Stimulated activated memory B cell treated with anti-CD40 and anti-IgM and Interleukin-4, amounts not matched to agents 10 μg/mL and 1 μg/mL and 100 μg/mL, for 72 hours (primary cell): ENCODE measurements around the gene HSFX4.
A peak's percentile ranks its signal among the peaks of the same experiment; 100 is the strongest.
"Not testable (repeated sequence)": the region's sequence is repeated elsewhere in the genome, so short reads cannot be mapped to it uniquely, and the experiment has no call there.

Experiments used
- ATAC-seq: fragments of 150-1000 bp; cut with Tn5 transposase; 2 replicates; pipeline ENCODE4 v1.10.0; 2021
- H3K27ac Mint-ChIP-seq: one replicate; pipeline ENCODE4 v1.8.0; 2022; ENCODE audit warnings: mild to moderate bottlenecking, mixed read lengths
- H3K27me3 Mint-ChIP-seq: one replicate; pipeline ENCODE4 v1.8.0; 2022; ENCODE audit warnings: mixed read lengths
- H3K36me3 Mint-ChIP-seq: one replicate; pipeline ENCODE4 v1.8.0; 2022; ENCODE audit warnings: mixed read lengths
- H3K4me1 Mint-ChIP-seq: one replicate; pipeline ENCODE4 v1.8.0; 2022; ENCODE audit warnings: mixed read lengths
- H3K4me3 Mint-ChIP-seq: one replicate; pipeline ENCODE4 v1.8.0; 2022; ENCODE audit warnings: mild to moderate bottlenecking, moderate library complexity, mixed read lengths
- H3K9me3 Mint-ChIP-seq: one replicate; pipeline ENCODE4 v1.8.0; 2022; ENCODE audit warnings: mixed read lengths

HSFX4 gene

DNA sequence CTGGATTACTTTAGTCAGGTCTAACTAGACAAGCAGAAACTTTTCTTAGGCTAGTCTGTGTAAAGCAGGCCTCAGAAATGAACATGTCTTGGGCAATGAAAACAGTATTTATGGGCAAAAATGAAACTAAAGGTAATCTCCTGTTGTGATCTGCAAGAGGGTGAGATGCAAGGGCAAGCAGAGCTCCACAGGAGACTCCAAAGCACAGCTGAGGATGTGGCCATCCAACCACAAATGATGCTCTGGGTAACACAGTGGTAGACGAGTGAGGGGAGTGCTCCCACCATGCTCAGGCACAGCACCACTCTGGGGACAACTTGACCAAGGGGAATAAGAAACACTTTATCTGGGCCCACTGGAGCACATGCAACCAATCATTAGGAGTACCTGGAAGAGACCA, 738 bp upstream of the HSFX4 start:
- not testable (repeated sequence) for H3K9me3 Mint-ChIP-seq, H3K36me3 Mint-ChIP-seq, H3K4me3 Mint-ChIP-seq, H3K27ac Mint-ChIP-seq, H3K4me1 Mint-ChIP-seq, ATAC-seq, H3K27me3 Mint-ChIP-seq

DNA sequence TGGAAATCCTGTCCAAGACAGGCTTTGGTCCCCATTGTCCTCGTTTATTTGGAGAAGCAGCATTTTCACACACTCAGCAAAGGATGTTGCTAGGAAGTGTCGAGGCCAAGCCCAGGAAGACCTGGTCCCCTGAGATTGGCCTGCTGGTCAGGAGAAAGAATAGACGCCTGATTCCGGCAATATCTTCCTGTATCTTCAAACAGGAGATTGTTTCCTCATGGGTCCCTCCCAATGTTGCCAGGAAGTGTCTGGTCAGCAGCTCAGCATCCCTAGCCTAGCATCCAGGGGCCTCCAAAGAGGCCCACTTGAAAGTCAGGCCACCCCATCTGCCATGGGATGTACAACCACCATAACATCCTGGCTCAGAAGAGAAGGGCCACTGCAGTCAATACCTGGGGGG, 2.0 kb downstream of the HSFX4 start:
- not testable (repeated sequence) for H3K4me1 Mint-ChIP-seq, H3K9me3 Mint-ChIP-seq, H3K27ac Mint-ChIP-seq, ATAC-seq, H3K4me3 Mint-ChIP-seq, H3K27me3 Mint-ChIP-seq
- peaks cover 10% of the 10 kb centered on the region for H3K36me3 Mint-ChIP-seq

DNA sequence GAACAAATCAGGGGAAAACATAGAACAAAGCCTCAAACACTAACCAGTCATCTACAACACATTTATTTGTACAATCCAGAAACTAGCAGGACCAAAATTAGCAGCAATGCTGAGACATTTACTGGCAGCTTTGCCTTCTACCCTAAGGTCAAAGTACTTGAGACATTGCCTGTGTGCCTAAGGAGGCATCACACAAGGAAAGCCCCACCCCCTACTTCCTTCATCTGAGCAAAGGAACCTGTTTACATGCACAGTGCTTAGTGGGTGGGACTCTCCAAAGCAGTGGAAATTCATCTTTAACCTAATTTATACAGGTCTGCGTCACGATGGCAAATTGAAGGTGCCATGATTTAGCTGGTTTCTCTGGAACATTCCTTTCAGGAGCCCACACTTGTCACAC, 2.8 kb downstream of the HSFX4 start:
- H3K36me3 Mint-ChIP-seq, result peaks cover 10% of the 10 kb centered on the region
- not testable (repeated sequence) for ATAC-seq, H3K27me3 Mint-ChIP-seq, H3K27ac Mint-ChIP-seq, H3K4me3 Mint-ChIP-seq, H3K4me1 Mint-ChIP-seq, H3K9me3 Mint-ChIP-seq

DNA sequence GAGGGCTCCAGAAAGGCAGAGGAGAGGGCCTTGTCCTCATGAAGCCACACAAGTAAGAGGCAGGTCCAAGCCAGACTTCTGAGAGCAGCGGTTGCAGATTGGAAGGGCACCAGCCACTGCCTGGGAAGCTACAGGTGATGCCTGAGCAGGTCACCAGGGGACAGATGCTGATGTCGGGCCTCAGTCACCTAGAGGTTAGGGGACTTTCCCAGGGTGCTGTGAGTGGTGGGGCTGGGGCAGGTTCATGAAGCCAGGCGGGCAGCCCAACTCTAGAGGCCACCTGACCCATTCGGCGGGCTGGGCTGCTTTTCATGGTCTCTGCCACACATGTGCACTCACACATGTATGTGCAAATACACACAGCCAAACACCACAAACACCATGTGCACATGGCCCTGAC, 3.6 kb downstream of the HSFX4 start:
- not testable (repeated sequence) for H3K27ac Mint-ChIP-seq, H3K4me3 Mint-ChIP-seq, ATAC-seq, H3K4me1 Mint-ChIP-seq, H3K27me3 Mint-ChIP-seq, H3K9me3 Mint-ChIP-seq
- H3K36me3 Mint-ChIP-seq, result peaks cover 10% of the 10 kb centered on the region

DNA sequence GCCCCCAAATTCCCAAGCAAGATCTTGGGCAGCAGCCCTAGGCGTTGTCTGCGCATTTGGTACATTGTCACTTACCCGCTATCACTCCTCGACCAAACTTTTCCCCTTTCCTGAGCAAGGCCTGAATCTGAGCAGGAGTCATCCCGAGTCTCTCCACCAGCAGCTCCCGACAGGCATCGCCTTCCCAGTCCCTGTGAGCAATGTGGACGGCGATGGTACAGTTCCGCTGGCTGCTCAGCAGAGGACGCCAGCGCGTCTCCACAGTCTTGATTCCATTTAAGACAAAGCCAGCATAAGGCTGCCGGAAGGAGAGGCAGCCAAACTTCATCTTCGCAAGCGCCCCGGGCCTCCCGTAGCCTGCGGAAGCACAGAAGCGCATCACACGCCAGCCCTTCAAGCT, 4.2 kb downstream of the HSFX4 start:
- H3K27ac Mint-ChIP-seq, H3K27me3 Mint-ChIP-seq, H3K9me3 Mint-ChIP-seq, H3K4me3 Mint-ChIP-seq, H3K4me1 Mint-ChIP-seq, ATAC-seq: not testable (repeated sequence)
- H3K36me3 Mint-ChIP-seq, result peaks cover 10% of the 10 kb centered on the region

DNA sequence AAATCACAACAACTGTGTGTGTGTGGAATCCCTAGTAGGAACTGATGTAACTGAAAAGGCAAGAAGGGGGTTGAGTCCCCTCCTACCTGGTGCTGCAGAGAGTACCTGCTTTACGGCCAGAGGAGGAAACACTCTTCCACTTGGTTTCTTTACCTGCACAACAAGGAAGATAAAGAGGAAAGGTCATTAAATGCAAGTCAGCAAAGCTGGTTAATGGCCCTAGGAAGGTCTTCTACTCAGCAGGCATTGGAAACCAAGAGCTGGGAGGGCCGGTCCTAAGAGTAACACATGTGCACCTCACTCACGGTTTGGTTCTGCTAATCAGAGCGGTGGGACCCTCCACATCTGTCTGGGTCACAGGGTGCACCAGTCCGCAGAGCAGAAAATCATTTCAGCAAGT, 8.0 kb downstream of the HSFX4 start:
- not testable (repeated sequence) for ATAC-seq, H3K4me1 Mint-ChIP-seq, H3K27me3 Mint-ChIP-seq, H3K9me3 Mint-ChIP-seq
- peak overlapping the region; percentile 91 for H3K4me3 Mint-ChIP-seq
- H3K36me3 Mint-ChIP-seq, result peaks cover 10% of the 10 kb centered on the region
- peak overlapping the region; percentile 88 for H3K27ac Mint-ChIP-seq

DNA sequence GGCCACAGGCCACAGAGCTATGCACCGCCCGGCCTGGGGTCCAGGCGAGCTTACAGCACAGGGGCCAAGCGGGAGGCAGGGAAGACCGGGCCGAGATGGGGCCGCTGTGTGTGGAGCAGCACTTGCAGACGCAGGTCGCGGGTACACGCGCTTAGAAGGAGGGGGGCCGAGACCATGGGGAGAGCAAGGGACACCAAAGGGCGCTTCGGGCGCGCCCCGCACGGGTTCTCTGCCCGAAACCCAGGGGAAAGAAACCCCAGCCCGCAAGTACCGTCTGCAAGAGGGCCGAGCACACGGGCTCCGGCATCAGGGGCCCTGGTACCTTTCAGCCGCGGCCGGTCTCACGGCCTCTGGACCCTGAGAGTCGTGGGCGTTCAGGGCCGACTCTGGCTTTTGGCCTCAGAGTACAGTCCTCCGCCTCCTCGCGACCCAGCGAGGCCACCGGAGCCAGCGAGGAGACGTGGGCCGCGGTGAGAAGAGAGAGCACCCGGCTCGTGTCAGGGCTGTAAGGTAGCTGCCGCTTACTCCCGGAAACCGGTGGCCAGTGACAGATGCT, 8.6 kb downstream of the HSFX4 start:
- Mint-ChIP-seq H3K27ac (peak overlapping the region; percentile 88), H3K9me3 (no peaks in the 10 kb centered on the region), H3K4me3 (peak overlapping the region; percentile 91), H3K36me3 (peaks cover 10% of the 10 kb centered on the region), H3K27me3 (no peaks in the 10 kb centered on the region), H3K4me1 (peaks cover 9% of the 10 kb centered on the region)
- ATAC-seq, result no peak

DNA sequence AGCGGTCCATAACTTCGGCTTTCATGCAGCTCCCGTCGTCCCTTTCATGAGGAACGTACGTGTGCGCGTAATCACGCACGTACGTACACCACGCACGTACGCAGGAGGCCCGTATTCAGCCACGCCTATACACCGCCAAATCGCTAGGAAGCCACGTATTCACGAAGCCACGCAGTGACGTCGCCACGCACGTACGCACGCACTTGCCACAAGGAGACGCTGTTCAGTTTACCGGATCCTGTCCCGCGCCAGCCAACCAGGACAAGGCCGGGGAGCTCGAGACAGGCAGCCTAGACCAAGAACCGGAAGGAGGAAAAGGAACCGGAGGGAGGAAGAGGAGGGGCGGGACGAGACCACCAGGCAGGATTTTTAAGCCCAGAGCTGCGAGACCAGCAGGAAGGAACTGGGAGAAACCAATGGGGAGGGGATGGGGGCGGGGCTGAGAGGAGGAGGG, 9.1 kb downstream of the HSFX4 start, which contains the start of gene EOLA2:
Gene EOLA2 (minus strand): TSS at position 65 of the 454 bp plus-strand sequence. CDS start 4,617 bp downstream, outside the sequence.
- no peaks in the 10 kb centered on the region for H3K9me3 Mint-ChIP-seq
- H3K4me3 Mint-ChIP-seq, result peak within 1 kb of the TSS; percentile 91
- H3K36me3 Mint-ChIP-seq, result peaks cover 10% of the 10 kb centered on the region
- peak; percentile 84 for ATAC-seq
- H3K4me1 Mint-ChIP-seq, result peaks cover 13% of the 10 kb centered on the region
- peak within 1 kb of the TSS; percentile 88 for H3K27ac Mint-ChIP-seq
- H3K27me3 Mint-ChIP-seq, result no peaks in the 10 kb centered on the region

DNA sequence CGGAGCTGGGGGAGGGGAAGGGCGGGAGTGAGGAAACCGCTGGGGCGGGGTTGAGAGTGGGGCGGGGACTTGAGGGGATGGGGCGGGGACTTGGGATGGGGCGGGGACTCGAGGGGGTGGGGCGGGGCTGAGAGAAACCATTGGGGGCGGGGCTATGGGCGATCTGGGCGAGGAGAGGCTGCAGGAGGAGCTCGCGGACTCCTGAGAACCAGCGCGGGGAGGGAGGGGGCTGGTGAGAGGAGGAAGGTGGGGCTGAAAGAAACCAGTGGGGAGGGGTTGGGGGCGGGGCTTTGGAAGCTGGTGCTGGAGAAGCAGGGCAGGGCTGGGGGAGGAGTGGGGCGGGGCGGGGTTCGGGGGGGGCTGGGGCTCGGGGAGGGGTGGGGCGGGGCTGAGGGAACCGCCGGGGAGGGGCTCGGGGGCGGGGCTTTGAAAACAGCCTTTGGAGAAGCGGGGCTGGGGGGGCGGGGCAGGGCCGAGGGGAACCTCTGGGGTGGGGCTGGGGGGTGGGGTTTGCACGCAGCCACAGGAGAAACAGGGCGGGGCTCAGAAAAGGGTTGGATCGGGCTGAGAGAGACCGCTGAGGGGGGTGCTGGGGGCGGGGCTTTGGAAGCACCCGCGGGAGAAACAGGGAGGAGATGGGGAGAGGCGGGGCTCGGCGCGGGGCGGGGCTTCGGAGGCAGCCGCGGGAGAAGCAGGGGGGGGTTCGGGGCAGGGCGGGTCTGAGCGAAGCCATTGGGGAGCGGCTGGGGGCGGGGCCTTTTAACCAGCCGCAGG, 9.7 kb downstream of the HSFX4 start:
- H3K4me1 Mint-ChIP-seq, result peaks cover 13% of the 10 kb centered on the region
- H3K27ac Mint-ChIP-seq, result peak overlapping the region; percentile 88
- peaks cover 10% of the 10 kb centered on the region for H3K36me3 Mint-ChIP-seq
- no peaks in the 10 kb centered on the region for H3K9me3 Mint-ChIP-seq
- peak; percentile 51 for ATAC-seq
- H3K27me3 Mint-ChIP-seq, result no peaks in the 10 kb centered on the region
- H3K4me3 Mint-ChIP-seq, result peak overlapping the region; percentile 91

DNA sequence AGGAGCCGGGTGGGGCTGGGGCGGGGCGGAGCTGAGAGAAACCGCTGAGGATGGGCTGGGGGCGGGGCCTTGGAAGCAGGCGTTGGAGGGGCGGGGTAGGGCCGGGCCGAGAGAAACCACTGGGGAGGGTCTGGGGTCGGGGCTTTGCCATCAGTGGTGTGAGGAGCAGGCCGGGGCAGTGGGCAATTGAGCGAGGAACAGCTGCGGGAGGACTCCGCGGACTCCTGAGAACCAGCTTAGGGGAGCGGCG, 10.2 kb downstream of the HSFX4 start:
- peaks cover 13% of the 10 kb centered on the region for H3K4me1 Mint-ChIP-seq
- no peaks in the 10 kb centered on the region for H3K9me3 Mint-ChIP-seq
- peak overlapping the region; percentile 95 for H3K4me3 Mint-ChIP-seq
- peaks cover 10% of the 10 kb centered on the region for H3K36me3 Mint-ChIP-seq
- peak; percentile 58 for ATAC-seq
- peak overlapping the region; percentile 88 for H3K27ac Mint-ChIP-seq
- H3K27me3 Mint-ChIP-seq, result no peaks in the 10 kb centered on the region

DNA sequence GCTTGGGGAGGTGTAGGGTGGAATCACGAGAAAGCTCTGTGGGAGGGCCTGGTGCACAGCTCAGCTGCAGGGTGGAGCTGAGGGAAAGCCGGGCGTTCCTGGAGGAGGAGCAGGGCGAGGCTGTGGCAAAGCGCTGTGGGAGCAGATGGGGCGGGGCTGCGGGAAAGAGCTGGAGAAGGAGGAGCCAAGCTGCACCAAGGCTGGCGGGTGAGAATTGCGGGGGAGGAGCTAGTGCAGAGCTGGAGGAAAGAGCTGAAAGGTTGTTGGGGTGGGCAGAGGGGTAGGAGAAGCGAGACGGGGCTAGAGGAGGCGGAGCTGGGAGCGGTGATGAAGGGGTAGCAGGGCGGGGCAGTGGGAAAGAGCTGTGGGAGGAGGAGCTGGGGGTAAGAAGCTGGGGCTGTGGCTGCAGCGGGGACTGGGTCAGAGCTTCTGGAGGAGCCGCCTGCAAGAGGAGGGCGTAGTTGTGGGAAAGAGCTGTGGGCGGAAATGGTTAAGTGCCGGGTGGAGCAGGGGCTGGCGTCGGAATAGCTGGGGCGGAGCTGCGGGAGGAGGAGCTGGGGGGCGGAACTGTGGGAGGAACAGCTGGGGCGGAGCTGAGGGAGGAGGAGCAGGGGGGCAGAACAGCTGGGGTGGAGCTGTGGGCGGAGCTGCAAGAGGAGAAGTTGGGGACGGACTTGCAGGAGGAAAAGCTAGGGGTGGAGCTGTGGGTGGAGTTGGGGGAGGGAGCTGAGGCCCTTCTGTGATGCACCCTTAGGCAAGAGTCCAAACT, 10.7 kb downstream of the HSFX4 start:
- Mint-ChIP-seq H3K4me3 (peak overlapping the region; percentile 95), H3K4me1 (peaks cover 13% of the 10 kb centered on the region), H3K9me3 (no peaks in the 10 kb centered on the region), H3K27ac (peak overlapping the region; percentile 88), H3K36me3 (peaks cover 14% of the 10 kb centered on the region), H3K27me3 (no peaks in the 10 kb centered on the region)
- peak; percentile 76 for ATAC-seq

DNA sequence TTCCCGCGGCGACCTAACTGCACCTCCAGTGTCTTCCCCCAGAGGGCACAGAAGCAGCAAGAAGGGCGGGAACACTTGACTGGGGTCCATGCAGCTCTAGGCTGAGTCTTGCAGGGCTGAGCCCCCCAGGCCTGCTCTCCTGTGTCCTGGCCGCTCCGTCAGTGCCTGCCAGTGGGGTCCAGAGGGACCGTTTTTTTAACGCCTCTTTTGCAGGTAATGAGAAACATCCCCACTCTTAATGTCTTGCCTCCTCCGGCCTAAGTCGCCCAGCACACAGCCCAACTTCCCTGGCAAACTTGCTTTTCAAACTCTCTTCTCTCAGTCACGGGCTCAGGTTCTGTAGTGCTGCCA, 11.3 kb downstream of the HSFX4 start:
- not testable (repeated sequence) for ATAC-seq, H3K9me3 Mint-ChIP-seq, H3K27me3 Mint-ChIP-seq
- Mint-ChIP-seq H3K4me3 (peak overlapping the region; percentile 95), H3K36me3 (peaks cover 14% of the 10 kb centered on the region), H3K4me1 (peaks cover 13% of the 10 kb centered on the region), H3K27ac (peak overlapping the region; percentile 88)

DNA sequence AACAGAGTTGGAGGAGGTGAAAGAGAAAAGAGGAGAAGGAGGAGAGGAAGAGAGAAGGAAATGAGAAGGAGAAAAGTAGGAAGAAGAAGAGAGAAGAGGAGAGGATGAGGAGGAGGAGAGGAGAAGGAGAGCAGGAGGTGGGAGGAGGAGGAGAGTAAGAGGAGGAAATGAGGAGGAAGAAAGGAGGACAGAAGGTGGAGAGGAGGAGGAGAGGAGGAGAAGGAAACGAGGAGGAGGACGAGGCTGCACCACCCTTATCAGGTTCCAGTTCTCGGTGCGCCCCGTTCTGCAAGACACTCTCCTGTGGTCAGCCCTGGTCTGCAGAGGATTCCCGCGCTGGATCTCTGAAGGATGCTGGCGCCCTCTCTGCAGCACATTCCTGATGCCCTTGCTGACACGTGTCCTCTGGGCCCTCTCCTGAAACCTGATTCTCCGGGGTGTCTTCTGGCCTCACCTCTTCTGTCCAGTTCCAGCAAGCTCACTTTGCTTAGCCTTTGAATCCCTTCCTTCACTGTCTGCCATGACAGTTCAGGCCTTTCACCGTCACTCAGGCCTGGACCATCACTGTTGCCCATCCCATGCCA, 15.8 kb downstream of the HSFX4 start:
- ATAC-seq, H3K4me3 Mint-ChIP-seq, H3K9me3 Mint-ChIP-seq, H3K27me3 Mint-ChIP-seq: not testable (repeated sequence)
- peak overlapping the region; percentile 46 for H3K27ac Mint-ChIP-seq
- peaks cover 13% of the 10 kb centered on the region for H3K36me3 Mint-ChIP-seq
- H3K4me1 Mint-ChIP-seq, result peaks cover 13% of the 10 kb centered on the region

DNA sequence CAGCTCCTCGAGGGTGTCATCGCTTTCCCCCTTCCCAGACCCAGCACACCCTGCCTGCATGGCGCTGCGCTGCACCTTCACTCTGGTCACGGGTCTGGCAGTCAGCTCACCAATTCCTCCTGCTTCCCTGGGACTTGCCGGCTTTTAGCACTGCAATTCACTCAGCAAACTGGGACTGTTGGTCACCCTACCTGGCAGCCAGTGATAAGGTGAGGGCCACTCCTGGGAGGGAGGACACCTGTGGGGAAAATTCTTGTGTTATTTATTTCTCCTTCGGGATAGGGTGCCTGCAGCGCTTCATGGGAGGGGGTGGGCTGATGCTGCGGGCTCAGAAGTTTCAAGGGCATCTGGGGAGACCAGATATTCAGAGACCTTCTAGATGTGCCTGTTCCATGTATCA, 16.4 kb downstream of the HSFX4 start:
- H3K4me1 Mint-ChIP-seq, result peaks cover 13% of the 10 kb centered on the region
- not testable (repeated sequence) for H3K9me3 Mint-ChIP-seq, H3K27me3 Mint-ChIP-seq, H3K4me3 Mint-ChIP-seq, ATAC-seq, H3K27ac Mint-ChIP-seq
- peaks cover 13% of the 10 kb centered on the region for H3K36me3 Mint-ChIP-seq

DNA sequence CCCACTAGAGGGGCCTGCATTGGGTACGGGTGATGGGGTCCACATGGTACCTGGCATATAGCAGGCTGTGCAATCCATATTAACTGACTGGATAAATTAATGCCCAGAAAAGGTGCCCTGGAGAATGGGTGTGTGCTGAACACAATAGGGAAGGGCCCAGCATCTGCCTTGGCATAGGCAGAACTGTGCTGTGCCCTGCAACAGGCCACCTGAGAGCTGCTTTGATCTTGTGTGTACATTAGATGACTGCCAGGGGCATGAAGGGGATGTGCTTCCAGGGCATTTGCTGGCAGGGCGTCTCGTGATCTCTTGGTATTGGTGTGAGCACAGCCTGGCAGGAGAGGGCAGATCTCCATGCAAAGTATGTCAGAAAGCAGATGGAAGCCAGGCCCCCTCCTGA, 17.6 kb downstream of the HSFX4 start:
- not testable (repeated sequence) for H3K9me3 Mint-ChIP-seq, ATAC-seq, H3K4me1 Mint-ChIP-seq, H3K27me3 Mint-ChIP-seq, H3K27ac Mint-ChIP-seq, H3K4me3 Mint-ChIP-seq
- H3K36me3 Mint-ChIP-seq, result peaks cover 13% of the 10 kb centered on the region
